LNCaP clone FGC (cell line): ENCODE measurements around the gene STXBP5.

ENCODE experiments used
- DNase-seq: peaks from one replicate; pipeline ENCODE4 v3.0.0-alpha.2; 2011; ENCODE audit warnings: low read depth
- H3K4me3 ChIP-seq: 2 replicates; pipeline ENCODE4 v1.5.1; 2011; ENCODE audit warnings: mild to moderate bottlenecking, low read depth, low read length, control low read depth
- CTCF ChIP-seq: IDR thresholded peaks from 2 replicates; pipeline ENCODE4 v1.5.1; 2012; ENCODE audit warnings: mild to moderate bottlenecking; ENCODE audit not compliant: control insufficient read depth, insufficient read depth; ENCODE audit errors: extremely low read depth

Gene STXBP5

DNA sequence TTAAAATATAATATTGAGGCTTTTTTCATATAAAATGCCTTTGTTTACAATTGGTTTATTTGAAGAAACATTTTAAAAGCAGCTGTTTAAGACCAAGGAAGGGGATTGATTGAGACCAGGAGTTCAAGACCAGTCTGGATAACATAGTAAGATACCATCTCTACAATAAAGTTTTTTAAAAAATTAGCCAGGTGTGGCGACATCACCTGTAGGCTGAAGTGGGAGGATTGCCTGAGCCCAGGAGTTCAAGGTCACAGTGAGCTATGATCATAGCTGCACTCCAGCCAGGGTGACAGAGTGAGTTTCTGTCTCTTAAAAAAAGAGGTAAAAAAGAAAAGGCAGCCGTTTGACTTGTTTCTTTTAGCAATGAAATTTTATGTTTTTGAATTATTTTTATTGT is 117.0 kb downstream of the STXBP5 start:
- H3K4me3 ChIP-seq, result no peak overlapping the region
- DNase-seq, result no peak
- TF ChIP-seq CTCF, result no peak

GRCh38 chr6:147322299-147323162 is 118.3 kb downstream of the STXBP5 start:
- DNase-seq, result no peak
- TF ChIP-seq CTCF, result no peak
- no peak overlapping the region for H3K4me3 ChIP-seq

DNA sequence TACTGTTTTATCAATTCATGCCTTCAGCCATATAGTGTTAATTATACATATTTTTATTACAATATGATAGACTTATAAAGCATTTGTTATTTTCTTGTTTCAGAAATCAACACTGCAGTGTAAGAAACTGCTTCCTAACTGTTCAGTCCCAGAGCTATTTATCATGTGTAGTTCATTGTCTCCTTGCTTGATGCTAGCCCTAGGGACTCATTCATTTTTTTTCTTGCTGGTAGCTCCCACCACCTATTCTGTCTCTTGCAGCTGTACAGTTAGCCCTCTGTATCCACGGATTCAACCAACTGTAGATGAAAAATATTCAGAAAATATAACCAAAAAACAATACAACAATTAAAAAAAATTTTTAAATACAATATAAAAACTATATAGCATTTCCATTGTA is 121.3 kb downstream of the STXBP5 start:
- no peak for TF ChIP-seq CTCF
- DNase-seq, result no peak
- no peak overlapping the region for H3K4me3 ChIP-seq

GRCh38 chr6:147331401-147331800 is 127.2 kb downstream of the STXBP5 start:
- no peak for TF ChIP-seq CTCF
- DNase-seq, result no peak
- H3K4me3 ChIP-seq, result no peak overlapping the region

- H3K4me3 ChIP-seq, result no peak overlapping the region
- TF ChIP-seq CTCF, result no peak
- DNase-seq, result no peak
Measured at GRCh38 chr6:147337921-147338320, 133.7 kb downstream of the STXBP5 start.

GRCh38 chr6:147341486-147341885 is 137.3 kb downstream of the STXBP5 start:
- DNase-seq, result no peak
- H3K4me3 ChIP-seq, result no peak overlapping the region
- TF ChIP-seq CTCF, result no peak

DNA sequence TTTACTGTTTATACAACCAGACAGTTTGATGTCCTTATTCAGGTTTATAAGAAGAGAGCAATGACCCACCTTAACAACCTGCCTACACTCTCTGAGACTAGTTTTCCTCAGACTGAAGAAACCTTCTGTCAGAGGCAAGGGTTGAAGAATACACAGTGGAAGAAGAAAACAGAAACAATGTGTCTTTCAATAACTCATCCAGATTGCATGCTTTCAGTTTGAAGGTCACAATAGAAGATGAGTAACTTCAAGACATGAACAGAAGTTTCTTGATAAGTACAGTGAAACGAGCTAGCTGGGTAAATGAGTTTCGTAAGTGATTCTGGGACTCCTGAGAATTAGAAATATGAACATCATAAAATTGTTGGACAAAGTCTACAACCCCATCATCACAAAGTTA is 141.7 kb downstream of the STXBP5 start:
- no peak for DNase-seq
- no peak for TF ChIP-seq CTCF
- H3K4me3 ChIP-seq, result no peak overlapping the region
